T-helper 17 cell (primary cell): ENCODE measurements around the gene CDK11A. TPM values are rescaled to one million over a fixed set of nuclear protein-coding genes. Genes with fewer than 3 reads are reported as not detected.
"Not testable (repeated sequence)": the region's sequence is repeated elsewhere in the genome, so short reads cannot be mapped to it uniquely, and the experiment has no call there.

ENCODE experiments used
- ATAC-seq: fragments of 150-1000 bp; cut with Tn5 transposase; 2 replicates; pipeline ENCODE4 v1.10.0; 2021; ENCODE audit warnings: mild to moderate bottlenecking, moderate library complexity
- DNase-seq, 3 donors: peaks; one replicate each; pipeline versions ENCODE4 v3.0.0 to v3.0.0-alpha.2; 2020 to 2021
- H3K9me3 ChIP-seq: one replicate; pipeline ENCODE4 v1.7.0; 2013; ENCODE audit warnings: low read length, mild to moderate bottlenecking; ENCODE audit not compliant: control insufficient read depth, poor library complexity, severe bottlenecking
- H3K27ac Mint-ChIP-seq: one replicate; pipeline ENCODE4 v1.8.0; 2022; ENCODE audit warnings: mild to moderate bottlenecking, moderate library complexity, mixed read lengths
- H3K27me3 Mint-ChIP-seq: one replicate; pipeline ENCODE4 v1.8.0; 2022; ENCODE audit warnings: mixed read lengths
- H3K36me3 Mint-ChIP-seq: one replicate; pipeline ENCODE4 v1.8.0; 2022; ENCODE audit warnings: low read depth, mixed read lengths
- H3K4me1 Mint-ChIP-seq: one replicate; pipeline ENCODE4 v1.8.0; 2022; ENCODE audit warnings: mild to moderate bottlenecking, mixed read lengths
- H3K4me3 Mint-ChIP-seq: one replicate; pipeline ENCODE4 v1.8.0; 2022; ENCODE audit warnings: mild to moderate bottlenecking, moderate library complexity, mixed read lengths
- total RNA-seq, 4 donors: library from RNA in 2 of 4; stranded (reverse) in 2 of 4; gene quantifications; one replicate each; pipeline ENCODE4 v1.2.3 and lab custom pipeline; 2022 to 2026

Gene CDK11A
- total RNA-seq, 2 donors from 2014 or later: 218 to 232 TPM

- not testable (repeated sequence) for H3K36me3 Mint-ChIP-seq, H3K9me3 ChIP-seq, ATAC-seq, DNase-seq, H3K27me3 Mint-ChIP-seq
- Mint-ChIP-seq H3K4me1 (peaks cover 19% of the 10 kb centered on the region), H3K4me3 (peak overlapping the region; percentile 15), H3K27ac (peak overlapping the region; percentile 87)
These were observed 1.9 kb upstream of the CDK11A start for GRCh38 chr1:1726088-1726487.

DNA sequence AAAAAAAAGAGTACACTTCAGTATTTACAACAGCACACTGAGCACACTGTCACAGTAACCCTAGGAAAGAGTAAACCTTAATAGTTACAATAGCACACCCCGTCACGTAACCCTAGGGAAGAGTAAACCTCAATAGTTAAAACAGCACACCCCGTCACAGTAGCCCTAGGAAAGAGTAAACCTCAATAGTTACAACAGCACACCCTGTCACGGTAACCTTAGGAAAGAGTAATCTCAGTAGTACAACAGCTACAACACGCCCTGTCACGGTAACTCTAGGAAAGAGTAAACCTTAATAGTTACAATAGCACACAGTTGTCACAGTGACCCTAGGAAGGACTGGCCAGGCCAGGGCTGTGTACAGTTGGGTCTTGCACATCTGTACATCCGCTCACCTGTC lies 3.0 kb downstream of the CDK11A start:
- Mint-ChIP-seq H3K36me3 (peaks cover 7% of the 10 kb centered on the region), H3K4me1 (peaks cover 9% of the 10 kb centered on the region), H3K4me3 (no peak overlapping the region), H3K27me3 (no peaks in the 10 kb centered on the region), H3K27ac (no peak overlapping the region)
- DNase-seq (no peak), ATAC-seq (no peak)
- H3K9me3 ChIP-seq: no peaks in the 10 kb centered on the region

DNA sequence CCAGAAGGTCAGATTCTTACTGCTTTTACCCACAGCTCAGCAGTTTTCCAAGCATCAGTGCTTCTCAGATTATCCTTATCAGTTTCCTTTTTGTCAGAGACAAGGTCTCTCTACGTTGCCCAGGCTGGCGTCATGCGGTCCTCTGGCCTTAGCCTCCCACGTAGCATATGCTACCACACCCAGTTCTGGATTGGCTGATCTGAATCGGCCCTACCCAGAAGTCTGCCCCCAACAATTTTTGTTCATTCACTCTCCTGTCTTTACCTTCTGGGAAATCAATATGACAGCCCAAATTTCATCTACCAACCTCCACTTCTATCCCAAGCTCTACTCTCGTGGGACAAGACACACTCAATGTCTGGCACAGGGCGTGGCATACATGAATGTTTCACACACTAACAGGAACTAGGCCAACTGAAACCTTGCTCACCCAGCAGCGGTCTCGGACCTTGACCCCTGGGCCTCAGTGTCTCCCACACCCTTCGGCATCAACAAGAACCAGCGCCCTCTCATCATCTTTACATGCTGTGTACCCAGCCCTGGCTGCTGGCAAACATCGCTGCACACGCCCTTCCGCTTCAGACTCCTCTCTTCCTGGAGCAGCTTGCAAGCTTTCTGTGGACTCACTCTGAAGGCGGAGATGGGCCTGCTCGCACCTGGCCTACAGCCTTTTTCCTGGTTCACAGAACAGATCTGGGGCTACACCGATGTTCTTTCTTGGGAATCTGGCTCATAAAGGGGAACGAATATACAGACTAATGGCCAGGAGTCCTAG lies 8.9 kb downstream of the CDK11A start:
- H3K4me3 Mint-ChIP-seq, H3K36me3 Mint-ChIP-seq, DNase-seq, H3K27me3 Mint-ChIP-seq, ATAC-seq, H3K9me3 ChIP-seq, H3K4me1 Mint-ChIP-seq, H3K27ac Mint-ChIP-seq: not testable (repeated sequence)

- ATAC-seq, H3K4me1 Mint-ChIP-seq, H3K27me3 Mint-ChIP-seq, H3K27ac Mint-ChIP-seq, H3K9me3 ChIP-seq, DNase-seq, H3K4me3 Mint-ChIP-seq, H3K36me3 Mint-ChIP-seq: not testable (repeated sequence)
These were observed 16.3 kb downstream of the CDK11A start for GRCh38 chr1:1707897-1708296.

DNA sequence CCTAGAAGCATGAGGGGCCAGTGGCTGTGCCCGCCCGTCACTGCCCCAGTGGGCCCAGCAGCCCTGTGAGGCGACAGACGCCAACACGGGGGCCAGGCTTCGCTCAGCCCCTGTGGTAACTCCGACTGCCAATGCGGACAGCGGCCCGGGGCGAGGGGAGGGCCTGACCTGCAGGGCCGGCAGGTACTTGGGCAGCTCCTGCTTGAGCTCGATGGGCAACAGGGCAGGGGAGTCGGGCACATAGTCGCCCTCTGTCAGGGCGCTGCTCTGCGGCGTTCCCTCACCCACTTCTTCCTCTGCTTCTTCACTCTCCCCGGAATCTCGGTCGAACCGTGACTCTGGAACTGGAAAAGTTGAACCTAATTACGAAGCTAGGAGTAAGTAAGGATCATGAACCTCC lies 16.9 kb downstream of the CDK11A start:
- H3K4me3 Mint-ChIP-seq, H3K36me3 Mint-ChIP-seq, ATAC-seq, H3K27me3 Mint-ChIP-seq, DNase-seq, H3K4me1 Mint-ChIP-seq, H3K9me3 ChIP-seq, H3K27ac Mint-ChIP-seq: not testable (repeated sequence)

DNA sequence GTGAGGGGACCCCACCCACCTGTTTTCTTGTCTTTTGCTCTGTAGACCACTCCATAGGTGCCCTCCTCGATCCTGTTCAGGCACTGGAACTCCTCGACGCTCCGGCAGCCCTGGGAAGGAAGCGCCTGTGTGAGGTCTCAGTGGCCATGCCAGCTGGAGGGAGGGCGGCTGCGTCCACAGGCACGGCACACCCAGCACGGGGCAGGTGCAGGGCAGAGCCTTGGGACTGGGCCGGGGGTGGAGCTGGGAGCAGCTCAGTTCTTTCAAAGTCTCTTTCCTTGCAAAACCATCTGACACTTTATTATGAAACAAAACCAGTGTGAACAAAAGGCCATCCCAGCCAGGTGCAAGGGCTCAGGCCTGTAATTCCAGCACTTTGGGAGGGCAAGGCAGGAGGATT lies 18.5 kb downstream of the CDK11A start:
- not testable (repeated sequence) for ATAC-seq

DNA sequence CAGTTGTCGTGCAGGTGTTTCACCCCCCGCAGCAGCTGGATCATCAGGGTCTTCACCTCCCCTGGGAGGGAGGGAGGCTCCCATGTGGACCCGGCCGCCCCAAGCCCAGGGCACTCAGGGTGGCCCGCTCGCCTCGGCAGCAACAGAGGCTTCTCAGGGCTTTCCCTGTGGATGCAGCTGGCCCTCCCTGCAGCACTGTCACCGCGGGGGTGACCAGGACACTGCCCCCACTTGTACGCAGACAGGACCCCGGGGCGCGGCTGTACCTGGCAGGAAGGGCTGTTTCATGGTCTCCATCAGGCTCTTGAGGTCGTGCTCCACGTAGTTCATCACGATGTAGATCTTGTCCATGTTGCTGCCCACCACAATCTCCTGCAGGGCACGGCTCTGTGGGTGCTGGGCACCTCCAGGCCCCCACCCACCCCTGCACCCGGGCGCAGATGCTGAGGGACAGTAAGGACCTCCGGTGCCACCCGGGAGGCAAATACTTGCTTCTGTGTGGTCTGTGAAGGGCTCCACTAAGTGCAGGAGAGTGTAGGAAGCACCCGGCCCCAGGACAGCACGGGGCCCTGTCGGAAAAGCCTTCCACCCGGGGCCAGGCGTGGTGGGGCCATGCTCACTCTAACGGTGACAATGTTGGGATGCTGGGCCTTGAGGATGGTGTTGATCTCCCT lies 19.7 kb downstream of the CDK11A start:
- H3K9me3 ChIP-seq, DNase-seq, ATAC-seq, H3K36me3 Mint-ChIP-seq, H3K4me3 Mint-ChIP-seq, H3K27me3 Mint-ChIP-seq, H3K4me1 Mint-ChIP-seq, H3K27ac Mint-ChIP-seq: not testable (repeated sequence)

More for the DNA sequence above, 18.5 kb downstream of the CDK11A start:
- not testable (repeated sequence) for H3K27ac Mint-ChIP-seq, DNase-seq, H3K4me3 Mint-ChIP-seq, H3K27me3 Mint-ChIP-seq, H3K36me3 Mint-ChIP-seq, H3K4me1 Mint-ChIP-seq, H3K9me3 ChIP-seq

- Mint-ChIP-seq H3K4me3 (no peak overlapping the region), H3K27me3 (no peaks in the 10 kb centered on the region), H3K36me3 (no peaks in the 10 kb centered on the region), H3K4me1 (no peaks in the 10 kb centered on the region), H3K27ac (no peak overlapping the region)
- ATAC-seq (no peak), DNase-seq (no peak)
- no peaks in the 10 kb centered on the region for H3K9me3 ChIP-seq
These were observed 20.4 kb downstream of the CDK11A start for GRCh38 chr1:1703796-1704195.

DNA sequence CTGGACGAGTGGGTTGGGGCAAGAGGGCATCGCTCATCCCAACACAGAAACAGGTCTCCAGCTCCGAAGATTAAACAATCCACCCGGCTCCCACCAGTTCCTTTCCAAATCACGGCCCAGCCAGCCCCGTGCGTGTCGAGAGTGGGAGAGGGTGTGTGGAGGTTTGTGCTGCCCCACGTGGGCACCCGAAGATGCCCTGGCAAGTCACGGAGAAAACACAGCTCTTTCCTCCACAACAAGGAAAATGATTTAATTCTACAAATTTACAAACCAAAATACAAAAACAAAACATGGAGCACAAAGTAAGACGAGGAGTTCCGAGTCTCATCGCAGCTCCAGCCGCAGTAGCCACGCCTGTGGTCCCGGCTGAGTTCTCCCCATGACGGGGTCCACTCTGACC lies 21.7 kb downstream of the CDK11A start:
- not testable (repeated sequence) for ATAC-seq, H3K4me3 Mint-ChIP-seq

GRCh38 chr1:1700557-1700956 lies 23.6 kb downstream of the CDK11A start:
- not testable (repeated sequence) for ATAC-seq, H3K4me1 Mint-ChIP-seq, H3K4me3 Mint-ChIP-seq, H3K36me3 Mint-ChIP-seq, H3K9me3 ChIP-seq, H3K27ac Mint-ChIP-seq, H3K27me3 Mint-ChIP-seq, DNase-seq

More for the DNA sequence above, 21.7 kb downstream of the CDK11A start:
- H3K9me3 ChIP-seq, H3K4me1 Mint-ChIP-seq, H3K27ac Mint-ChIP-seq, H3K36me3 Mint-ChIP-seq, H3K27me3 Mint-ChIP-seq, DNase-seq: not testable (repeated sequence)

GRCh38 chr1:1700067-1700466 lies 24.1 kb downstream of the CDK11A start:
- not testable (repeated sequence) for H3K27ac Mint-ChIP-seq, H3K9me3 ChIP-seq, DNase-seq, H3K4me3 Mint-ChIP-seq, H3K27me3 Mint-ChIP-seq, H3K36me3 Mint-ChIP-seq, H3K4me1 Mint-ChIP-seq
- ATAC-seq: peak; percentile 22

GRCh38 chr1:1699061-1699460 lies 25.1 kb downstream of the CDK11A start:
- not testable (repeated sequence) for H3K27me3 Mint-ChIP-seq, H3K27ac Mint-ChIP-seq, DNase-seq, H3K9me3 ChIP-seq, H3K4me1 Mint-ChIP-seq, ATAC-seq, H3K36me3 Mint-ChIP-seq, H3K4me3 Mint-ChIP-seq

DNA sequence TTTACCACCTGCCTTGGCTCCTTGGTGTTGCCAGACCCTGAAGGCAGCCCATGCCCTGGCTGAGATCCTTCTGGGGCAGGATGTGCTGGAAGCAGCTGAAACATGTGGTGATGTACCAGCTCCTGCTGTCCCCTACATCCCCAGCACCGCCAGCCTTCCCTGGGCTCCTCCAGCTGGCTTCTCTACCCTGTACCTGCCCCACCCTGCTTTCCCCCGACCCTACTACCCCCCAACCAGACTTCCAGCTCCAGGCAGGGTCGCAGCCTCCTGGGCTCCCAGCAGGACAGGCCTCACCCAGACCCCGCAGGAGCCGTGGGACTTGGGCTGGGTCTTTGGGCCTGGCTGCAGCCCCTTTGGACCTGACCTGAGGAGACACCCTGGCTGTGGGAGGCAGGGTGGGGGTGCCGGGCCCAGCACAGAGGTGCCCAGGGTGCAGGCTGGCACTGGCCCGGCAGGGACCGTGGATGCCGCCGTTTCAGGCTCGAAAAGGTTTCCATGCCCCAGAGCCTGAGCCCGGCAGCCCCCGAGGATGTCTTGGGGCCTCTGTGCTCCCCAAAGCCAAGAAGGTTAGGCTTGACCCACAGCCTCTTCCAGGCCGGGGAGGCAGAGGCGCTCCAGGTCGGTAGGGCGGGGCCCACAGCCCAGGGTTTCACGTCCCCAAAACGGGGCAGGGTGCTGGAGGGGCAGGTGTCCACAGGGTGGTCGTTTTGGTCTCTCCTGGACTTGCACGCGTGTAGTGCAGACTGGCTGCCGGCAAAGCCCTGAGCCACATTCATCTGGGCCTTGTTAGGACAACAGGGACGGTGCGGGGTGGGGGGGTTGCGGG lies 26.6 kb downstream of the CDK11A start:
- not testable (repeated sequence) for H3K4me3 Mint-ChIP-seq, H3K4me1 Mint-ChIP-seq, DNase-seq

More for the DNA sequence above, 26.6 kb downstream of the CDK11A start:
- ATAC-seq, H3K27me3 Mint-ChIP-seq, H3K36me3 Mint-ChIP-seq, H3K27ac Mint-ChIP-seq, H3K9me3 ChIP-seq: not testable (repeated sequence)
